IMR-90 (cell line): Measurements from ENCODE around the gene EXOG. TPM values are rescaled to one million over a fixed set of nuclear protein-coding genes. Genes with fewer than 3 reads are reported as not detected.

Source experiments
- ATAC-seq: fragments of 200-7000 bp; cut with Tn5 transposase; 2 replicates; pipeline ENCODE4 v1.9.1; 2020; ENCODE audit warnings: low read depth, mild to moderate bottlenecking, moderate library complexity
- BruUV-seq: library from RNA; stranded (reverse); fragments of 400-500 nt; replicated peaks from 2 replicates; lab custom pipeline; 2021; lab: Mats Ljungman, UMichigan
- CTCF ChIA-PET: fragments of 300-600 bp; formaldehyde crosslinking; extraction: SDS; loops from one replicate; lab custom pipeline; 2021; ENCODE audit warnings: antibody characterized with exemption; lab: Yijun Ruan, JAX
- POLR2A ChIA-PET: fragments of 300-600 bp; sonication (Branson Sonifier 250); formaldehyde crosslinking; loops from one replicate; lab custom pipeline; 2022; ENCODE audit warnings: antibody characterized with exemption; ENCODE audit not compliant: unreplicated experiment; lab: Charles Lee
- DNase-seq: peaks from one replicate; pipeline ENCODE4 v3.0.0; 2013
- H2AFZ ChIP-seq: replicated peaks from 2 replicates; pipeline ENCODE3; 2013; ENCODE audit warnings: low read length, mild to moderate bottlenecking; ENCODE audit not compliant: poor library complexity
- H2AK5ac ChIP-seq: 2 replicates; pipeline ENCODE4 v1.6.1; 2013; ENCODE audit warnings: low read depth, low read length, inconsistent platforms
- H2AK9ac ChIP-seq: replicated peaks from 2 replicates; pipeline ENCODE3; 2013; ENCODE audit warnings: mild to moderate bottlenecking, low read depth, low read length, moderate library complexity; ENCODE audit not compliant: poor library complexity
- H2BK120ac ChIP-seq: 2 replicates; pipeline ENCODE4 v1.6.1; 2013; ENCODE audit warnings: low read depth, low read length, inconsistent platforms
- H2BK15ac ChIP-seq: 3 replicates; pipeline ENCODE4 v1.6.1; 2013; ENCODE audit warnings: low read depth, low read length, inconsistent platforms
- H2BK20ac ChIP-seq: 2 replicates; pipeline ENCODE4 v1.6.1; 2013; ENCODE audit warnings: low read depth, mild to moderate bottlenecking, inconsistent platforms, low read length, moderate library complexity
- H2BK5ac ChIP-seq: 2 replicates; pipeline ENCODE4 v1.6.1; 2013; ENCODE audit warnings: mild to moderate bottlenecking, low read depth, low read length, inconsistent platforms; ENCODE audit not compliant: poor library complexity, severe bottlenecking
- H3K14ac ChIP-seq: replicated peaks from 2 replicates; pipeline ENCODE4 v1.6.1; 2013; ENCODE audit warnings: low read depth, low read length, inconsistent platforms
- H3K18ac ChIP-seq: 2 replicates; pipeline ENCODE4 v1.6.1; 2013; ENCODE audit warnings: low read depth, low read length, control low read depth
- H3K23ac ChIP-seq: 2 replicates; pipeline ENCODE4 v1.6.1; 2013; ENCODE audit warnings: low read depth, low read length, inconsistent platforms
- H3K27ac ChIP-seq: 2 replicates; pipeline ENCODE4 v1.5.1; 2013; ENCODE audit warnings: mild to moderate bottlenecking, control low read depth, low read length; ENCODE audit not compliant: insufficient read depth
- H3K27me3 ChIP-seq: 2 replicates; pipeline ENCODE4 v1.6.1; 2013; ENCODE audit warnings: low read length; ENCODE audit not compliant: control insufficient read depth, insufficient read depth
- H3K36me3 ChIP-seq: 2 replicates; pipeline ENCODE4 v1.6.1; 2013; ENCODE audit warnings: low read length, mixed read lengths; ENCODE audit not compliant: control insufficient read depth, insufficient read depth
- H3K4ac ChIP-seq: 2 replicates; pipeline ENCODE4 v1.6.1; 2013; ENCODE audit warnings: low read depth, low read length, inconsistent platforms
- H3K4me1 ChIP-seq: 2 replicates; pipeline ENCODE4 v1.6.1; 2013; ENCODE audit warnings: low read length, mixed read lengths; ENCODE audit not compliant: control insufficient read depth, insufficient read depth
- H3K4me2 ChIP-seq: 2 replicates; pipeline ENCODE4 v1.6.1; 2013; ENCODE audit warnings: low read depth, mild to moderate bottlenecking, control low read depth, low read length, moderate library complexity
- H3K4me3 ChIP-seq: 2 replicates; pipeline ENCODE4 v1.5.1; 2013; ENCODE audit warnings: low read depth, mild to moderate bottlenecking, control low read depth, low read length, moderate library complexity; ENCODE audit not compliant: insufficient read depth
- H3K56ac ChIP-seq: 2 replicates; pipeline ENCODE4 v1.6.1; 2013; ENCODE audit warnings: low read length, inconsistent platforms; ENCODE audit not compliant: insufficient read depth; ENCODE audit errors: extremely low read depth
- H3K79me1 ChIP-seq, 2 experiments: 2 replicates each; pipeline ENCODE4 v1.6.1; 2013; ENCODE audit warnings: low read length in 2 of 2, inconsistent platforms in 1 of 2, low read depth in 1 of 2
- H3K9ac ChIP-seq: 2 replicates; pipeline ENCODE4 v1.6.1; 2013; ENCODE audit warnings: low read depth, low read length, control low read depth
- H3K9me1 ChIP-seq: 2 replicates; pipeline ENCODE4 v1.6.1; 2013; ENCODE audit warnings: low read length, inconsistent platforms; ENCODE audit not compliant: insufficient read depth
- H3K9me3 ChIP-seq: 2 replicates; pipeline ENCODE4 v1.6.1; 2013; ENCODE audit warnings: low read length; ENCODE audit not compliant: control insufficient read depth, insufficient read depth
- H4K20me1 ChIP-seq: 2 replicates; pipeline ENCODE4 v1.6.1; 2013; ENCODE audit warnings: low read length, inconsistent platforms; ENCODE audit not compliant: insufficient read depth
- H4K5ac ChIP-seq: 2 replicates; pipeline ENCODE4 v1.6.1; 2013; ENCODE audit warnings: mild to moderate bottlenecking, low read depth, low read length, control low read depth
- H4K8ac ChIP-seq, 2 experiments: 2 replicates each; pipeline ENCODE4 v1.6.1; 2013; ENCODE audit warnings: low read depth in 2 of 2, low read length in 2 of 2, control low read depth in 1 of 2, inconsistent platforms in 1 of 2
- H4K91ac ChIP-seq: 2 replicates; pipeline ENCODE4 v1.6.1; 2013; ENCODE audit warnings: low read depth, low read length, inconsistent platforms; ENCODE audit not compliant: insufficient read depth
- CEBPB ChIP-seq: IDR thresholded peaks from 2 replicates; pipeline ENCODE4 v1.6.1; 2012; ENCODE audit warnings: low read depth, low read length, improper control_type of control experiment
- CHD1 ChIP-seq: IDR thresholded peaks from 2 replicates; pipeline ENCODE4 v1.6.1; 2012; ENCODE audit warnings: low read depth, low read length, improper control_type of control experiment
- CTCF ChIP-seq: conservative IDR thresholded peaks from 2 replicates; pipeline ENCODE4 v1.5.1; 2012; ENCODE audit warnings: mild to moderate bottlenecking, low read depth, low read length, improper control_type of control experiment
- ELK1 ChIP-seq: fragments of 150-350 bp; IDR thresholded peaks from 2 replicates; pipeline ENCODE4 v1.6.1; 2016; ENCODE audit warnings: low read depth, mild to moderate bottlenecking, low read length, moderate library complexity, borderline replicate concordance
- FOS ChIP-seq: fragments of 150-350 bp; IDR thresholded peaks from 2 replicates; pipeline ENCODE4 v1.6.1; 2016; ENCODE audit warnings: low read depth, low read length
- MAZ ChIP-seq: IDR thresholded peaks from 2 replicates; pipeline ENCODE4 v1.6.1; 2012; ENCODE audit warnings: low read depth, mild to moderate bottlenecking, low read length, improper control_type of control experiment, moderate library complexity, borderline replicate concordance
- MXI1 ChIP-seq: IDR thresholded peaks from 2 replicates; pipeline ENCODE4 v1.6.1; 2012; ENCODE audit warnings: low read depth, mild to moderate bottlenecking, low read length, moderate library complexity, borderline replicate concordance
- NFE2L2 ChIP-seq: fragments of 150-350 bp; IDR thresholded peaks from 2 replicates; pipeline ENCODE4 v1.6.1; 2016; ENCODE audit warnings: low read depth, mild to moderate bottlenecking, low read length
- POLR2A ChIP-seq: IDR thresholded peaks from 2 replicates; pipeline ENCODE4 v1.6.1; 2012; ENCODE audit warnings: mild to moderate bottlenecking, low read depth, low read length
- RAD21 ChIP-seq: IDR thresholded peaks from 2 replicates; pipeline ENCODE4 v1.6.1; 2012; ENCODE audit warnings: low read length, improper control_type of control experiment
- RCOR1 ChIP-seq: IDR thresholded peaks from 2 replicates; pipeline ENCODE4 v1.6.1; 2012; ENCODE audit warnings: mild to moderate bottlenecking, low read length, improper control_type of control experiment; ENCODE audit not compliant: insufficient replicate concordance
- RFX5 ChIP-seq: IDR thresholded peaks from 2 replicates; pipeline ENCODE4 v1.8.0; 2012; ENCODE audit warnings: low read depth, mild to moderate bottlenecking, low read length, moderate library complexity
- SMC3 ChIP-seq: fragments of 150-350 bp; IDR thresholded peaks from 2 replicates; pipeline ENCODE4 v1.6.1; 2016; ENCODE audit warnings: low read depth, mild to moderate bottlenecking, antibody characterized with exemption, low read length, moderate library complexity
- USF2 ChIP-seq: fragments of 150-350 bp; IDR thresholded peaks from 2 replicates; pipeline ENCODE4 v1.6.1; 2017; ENCODE audit warnings: mild to moderate bottlenecking, antibody characterized with exemption, low read length, low read depth
- WGBS, 2 experiments: methylation state at CpG; one replicate each; pipeline versions ENCODE4 v1.1.5 to v1.1.7; 2013; ENCODE audit warnings: missing lambda C conversion rate in 2 of 2; ENCODE audit not compliant: insufficient read length in 1 of 2; ENCODE audit errors: extremely low coverage in 2 of 2; 5-methylcytosine and 5-hydroxymethylcytosine counted together
- dilution Hi-C: fragments of 300-500 bp; cut with HindIII; formaldehyde crosslinking; loops from one replicate; pipeline ENCODE4 v1.14.3; 2018; ENCODE audit warnings: low sequenced_read_pairs; ENCODE audit not compliant: unreplicated experiment
- in situ Hi-C: fragments of 300-500 bp; cut with MboI; formaldehyde crosslinking; loops from 3 replicates; pipeline ENCODE4 v1.14.3; 2019; ENCODE audit warnings: low sequenced_read_pairs, inconsistent platforms, mixed read lengths
- intact Hi-C: fragments of 100-400 bp; cut with micrococcal nuclease; formaldehyde crosslinking; loops from 2 replicates; pipeline ENCODE4 v1.10.0; 2022
- polyA plus RNA-seq, 3 experiments: library from polyadenylated mRNA; depleted of rRNA; stranded (reverse); fragments of >200 nt; gene quantifications; 2 replicates each; pipeline ENCODE4 v1.2.3, GENCODE V29; 2012; ENCODE audit warnings: low replicate concordance in 1 of 3
- total RNA-seq: library from RNA; depleted of rRNA; stranded (reverse); fragments of >200 nt; gene quantifications from 2 replicates; pipeline ENCODE4 v1.2.3, GENCODE V29; 2012

The EXOG gene
- total and polyA plus RNA-seq, 2 of the 4 experiments (the other 2 are of a cell fraction): 10.2 to 15.0 TPM

GRCh38 chr3:38500688-38501417 is 4.7 kb downstream of the EXOG start:
- Histone ChIP-seq H3K9ac (no peak overlapping the region), H3K4ac (no peak overlapping the region), H3K9me3 (no peaks in the 10 kb centered on the region), H3K56ac (no peak overlapping the region), H2BK15ac (no peak overlapping the region), H3K27me3 (no peaks in the 10 kb centered on the region), H3K23ac (no peak overlapping the region; the same call in 1 of the 2 replicates), H2AFZ (no peak overlapping the region), H3K36me3 (peaks cover 18% of the 10 kb centered on the region), H3K14ac (no peak overlapping the region), H2BK20ac (no peak overlapping the region), H2BK120ac (no peak overlapping the region), H4K91ac (no peak overlapping the region), H2AK9ac (no peak overlapping the region), H3K79me1 (peaks cover 13 to 28% of the 10 kb centered on the region in 2 experiments; a peak in 3 of 4 replicates), H3K27ac (peak overlapping the region; percentile 33; the same call in 1 of the 2 replicates), H4K8ac (peak overlapping the region in 1 of 2 experiments; percentile 21; a peak in 1 of 4 replicates), H2BK5ac (peak overlapping the region; percentile 83), H4K5ac (peak overlapping the region; percentile 25; the same call in 1 of the 2 replicates), H4K20me1 (no peaks in the 10 kb centered on the region), H3K9me1 (0 out of 2 replicates have a peak, but pooled peaks cover 5% of the 10 kb centered on the region), H3K4me3 (no peak overlapping the region), H3K4me2 (peak overlapping the region; percentile 33; the same call in 1 of the 2 replicates), H3K4me1 (peaks cover 4% of the 10 kb centered on the region; the same call in 1 of the 2 replicates), H3K18ac (no peak overlapping the region; the same call in 1 of the 2 replicates), H2AK5ac (no peak overlapping the region)
- BruUV-seq: no TSS peak
- ChIA-PET POLR2A (interaction anchor here (0.5 kb wide), 1 partner anchor 154 kb away, joined by 3 read pairs; the partner anchor contains the start of gene XYLB), CTCF (interaction anchor here (1.6 kb wide), 2 partner anchors 21 to 150 kb away, joined by 4 to 6 read pairs; no protein-coding TSS in a partner anchor)
- peak; percentile 35 for ATAC-seq
- intact Hi-C loops: no loop called here
- in situ Hi-C loops: no loop called here
- dilution Hi-C loops: no loop called here
- no peak for DNase-seq
- no CpG with 5 or more reads among the region's 2 CpGs for WGBS, 2 experiments
- TF ChIP-seq USF2: no peak
- no peak for TF ChIP-seq POLR2A
- no peak for TF ChIP-seq CHD1
- no peak for TF ChIP-seq CEBPB
- no peak for TF ChIP-seq SMC3
- no peak for TF ChIP-seq MXI1
- TF ChIP-seq FOS: no peak
- TF ChIP-seq RFX5: no peak
- no peak for TF ChIP-seq ELK1
- TF ChIP-seq RAD21: no peak
- TF ChIP-seq NFE2L2: no peak
- TF ChIP-seq CTCF: no peak
- TF ChIP-seq MAZ: no peak
- no peak for TF ChIP-seq RCOR1
